GM19043 (cell line): ENCODE measurements around the gene HRH1.

ENCODE experiments used
- ATAC-seq: cut with Tn5 transposase; IDR thresholded peaks from one replicate; pipeline ENCODE4 v1.9.1; 2021; ENCODE audit warnings: low read depth; ENCODE audit not compliant: unreplicated experiment

Gene HRH1

GRCh38 chr3:11272906-11273574, 118.7 kb downstream of the HRH1 start:
- no peak for ATAC-seq

GRCh38 chr3:11273891-11274291, 119.6 kb downstream of the HRH1 start:
- no peak for ATAC-seq

- ATAC-seq, result no peak
These were observed 120.4 kb downstream of the HRH1 start for GRCh38 chr3:11274566-11275142.

GRCh38 chr3:11275926-11276325, 121.6 kb downstream of the HRH1 start:
- ATAC-seq, result no peak

GRCh38 chr3:11276901-11277300, 122.6 kb downstream of the HRH1 start:
- no peak for ATAC-seq

- no peak for ATAC-seq
These were observed 128.2 kb downstream of the HRH1 start for GRCh38 chr3:11282250-11283138.

GRCh38 chr3:11283139-11283475, 128.8 kb downstream of the HRH1 start:
- no peak for ATAC-seq

GRCh38 chr3:11284011-11284410, 129.7 kb downstream of the HRH1 start:
- ATAC-seq, result no peak

GRCh38 chr3:11285471-11285870, 131.2 kb downstream of the HRH1 start:
- ATAC-seq, result no peak

- ATAC-seq, result no peak
These were observed 133.1 kb downstream of the HRH1 start for GRCh38 chr3:11287404-11287803.

GRCh38 chr3:11288021-11288491, 133.8 kb downstream of the HRH1 start:
- ATAC-seq, result no peak

- ATAC-seq, result peak; percentile 52
These were observed 134.7 kb downstream of the HRH1 start for GRCh38 chr3:11288786-11289637.

GRCh38 chr3:11289864-11290263, 135.6 kb downstream of the HRH1 start:
- ATAC-seq, result no peak

GRCh38 chr3:11290743-11291680, 136.7 kb downstream of the HRH1 start:
- ATAC-seq, result peak; percentile 44

GRCh38 chr3:11291808-11292207, 137.5 kb downstream of the HRH1 start:
- no peak for ATAC-seq

- no peak for ATAC-seq
These were observed 142.8 kb downstream of the HRH1 start for GRCh38 chr3:11297126-11297525.

GRCh38 chr3:11300970-11301369, 146.7 kb downstream of the HRH1 start:
- peak; percentile 94 for ATAC-seq

- ATAC-seq, result no peak
These were observed 148.2 kb downstream of the HRH1 start for GRCh38 chr3:11302444-11302843.

- no peak for ATAC-seq
These were observed 149.9 kb downstream of the HRH1 start for GRCh38 chr3:11304175-11304574.

- ATAC-seq, result no peak
These were observed 151.2 kb downstream of the HRH1 start for GRCh38 chr3:11305509-11305908.
